H1 (cell line): Measurements from ENCODE around the gene ZNF212. TPM values are rescaled to one million over a fixed set of nuclear protein-coding genes. Genes with fewer than 3 reads are reported as not detected.

ENCODE experiments used
- CTCF ChIA-PET: fragments of 300-600 bp; sonication (Branson Sonifier 250); formaldehyde crosslinking; loops from one replicate; lab custom pipeline; 2021; ENCODE audit not compliant: partially characterized antibody; lab: Charles Lee
- POLR2A ChIA-PET: fragments of 300-600 bp; sonication (Branson Sonifier 250); formaldehyde crosslinking; loops from one replicate; lab custom pipeline; 2021; ENCODE audit warnings: inconsistent platforms; ENCODE audit not compliant: partially characterized antibody; lab: Charles Lee
- DNase-seq, 2 experiments: peaks; one replicate each; pipeline versions ENCODE4 v3.0.0 to v3.0.0-alpha.2; 2010 to 2022; ENCODE audit warnings: low spot score in 2 of 2, low read depth in 1 of 2, mixed read lengths in 1 of 2
- FAIRE-seq: peaks from 2 replicates; lab custom pipeline; 2011; peaks lifted over from hg19 to GRCh38; lab: Jason Lieb, UNC
- H2AFZ ChIP-seq: 2 replicates; pipeline ENCODE4 v1.8.1; 2012; ENCODE audit warnings: low read length, inconsistent platforms
- H2AK5ac ChIP-seq: 2 replicates; pipeline ENCODE4 v1.6.1; 2013; ENCODE audit warnings: low read depth, low read length
- H2BK120ac ChIP-seq: replicated peaks from 2 replicates; pipeline ENCODE3; 2013; ENCODE audit warnings: low read depth, low read length, inconsistent platforms
- H2BK12ac ChIP-seq: 2 replicates; pipeline ENCODE4 v1.6.1; 2013; ENCODE audit warnings: low read depth, low read length
- H2BK15ac ChIP-seq: 2 replicates; pipeline ENCODE4 v1.6.1; 2013; ENCODE audit warnings: low read length
- H2BK20ac ChIP-seq: 2 replicates; pipeline ENCODE4 v1.6.1; 2013; ENCODE audit warnings: low read length
- H2BK5ac ChIP-seq: 2 replicates; pipeline ENCODE4 v1.6.1; 2013; ENCODE audit warnings: low read depth, low read length
- H3K14ac ChIP-seq: 2 replicates; pipeline ENCODE4 v1.6.1; 2013; ENCODE audit warnings: inconsistent platforms; ENCODE audit not compliant: insufficient read length
- H3K18ac ChIP-seq: 2 replicates; pipeline ENCODE4 v1.6.1; 2013; ENCODE audit warnings: low read length; ENCODE audit errors: extremely low read depth
- H3K23ac ChIP-seq: 2 replicates; pipeline ENCODE4 v1.6.1; 2013; ENCODE audit warnings: inconsistent platforms; ENCODE audit not compliant: insufficient read length
- H3K23me2 ChIP-seq: 2 replicates; pipeline ENCODE4 v1.6.1; 2013; ENCODE audit warnings: low read depth, low read length
- H3K27ac ChIP-seq: 2 replicates; pipeline ENCODE4 v1.6.1; 2011; ENCODE audit warnings: low read depth, low read length, inconsistent platforms
- H3K27me3 ChIP-seq, 4 experiments: replicated peaks in 1 of 4; 1 replicate in 1 of 4; 2 replicates in 3 of 4; pipeline versions ENCODE4 v1.6.1 to v1.8.1; 2011 to 2013; ENCODE audit warnings: low read length in 3 of 4, mild to moderate bottlenecking in 3 of 4, inconsistent platforms in 2 of 4, mixed read lengths in 2 of 4, moderate library complexity in 1 of 4; ENCODE audit not compliant: control insufficient read depth in 3 of 4, insufficient read depth in 3 of 4; ENCODE audit errors: extremely low read depth in 1 of 4
- H3K36me3 ChIP-seq, 4 experiments: 2 replicates each; pipeline versions ENCODE4 v1.6.1 to v1.8.1; 2011 to 2013; ENCODE audit warnings: mild to moderate bottlenecking in 4 of 4, low read length in 3 of 4, moderate library complexity in 2 of 4, control low read depth in 1 of 4, inconsistent platforms in 1 of 4; ENCODE audit not compliant: insufficient read depth in 4 of 4, control insufficient read depth in 2 of 4
- H3K4ac ChIP-seq: replicated peaks from 2 replicates; pipeline ENCODE3; 2013; ENCODE audit warnings: low read length, low read depth, mixed read lengths, inconsistent platforms; ENCODE audit not compliant: insufficient read length
- H3K4me1 ChIP-seq, 4 experiments: replicated peaks in 1 of 4; 1 replicate in 1 of 4; 2 replicates in 3 of 4; pipeline versions ENCODE4 v1.6.1 to v1.8.1; 2011 to 2013; ENCODE audit warnings: low read length in 3 of 4, inconsistent platforms in 2 of 4, mixed read lengths in 1 of 4; ENCODE audit not compliant: insufficient read depth in 4 of 4, control insufficient read depth in 3 of 4
- H3K4me2 ChIP-seq, 2 experiments: 2 replicates each; pipeline versions ENCODE4 v1.6.1 to v1.8.1; 2011 to 2013; ENCODE audit warnings: low read depth in 2 of 2, low read length in 2 of 2, control low read depth in 1 of 2, inconsistent platforms in 1 of 2, mild to moderate bottlenecking in 1 of 2; ENCODE audit not compliant: insufficient read depth in 1 of 2
- H3K4me3 ChIP-seq, 4 experiments: fragments of 200-600, 300-600 bp in 1 of 4; sonication (generic), shearing (Covaris generic), sonication (Bioruptor Twin) in 1 of 4; 2 replicates each; pipeline versions ENCODE4 v1.5.1 to v1.8.1; 2011 to 2016; ENCODE audit warnings: low read length in 4 of 4, low read depth in 3 of 4, control low read depth in 2 of 4, inconsistent platforms in 2 of 4, mild to moderate bottlenecking in 2 of 4, mixed read lengths in 1 of 4, moderate library complexity in 1 of 4; ENCODE audit not compliant: insufficient read depth in 2 of 4; ENCODE audit errors: extremely low read depth in 1 of 4
- H3K56ac ChIP-seq: replicated peaks from 2 replicates; pipeline ENCODE3; 2013; ENCODE audit warnings: low read depth, mild to moderate bottlenecking, mixed read lengths, low read length, inconsistent platforms; ENCODE audit not compliant: insufficient read length
- H3K79me1 ChIP-seq: 2 replicates; pipeline ENCODE4 v1.6.1; 2013; ENCODE audit warnings: low read depth, low read length, control low read depth
- H3K79me2 ChIP-seq, 2 experiments: 2 replicates each; pipeline versions ENCODE4 v1.6.1 to v1.8.1; 2012 to 2013; ENCODE audit warnings: low read length in 2 of 2, mild to moderate bottlenecking in 2 of 2, inconsistent platforms in 1 of 2; ENCODE audit not compliant: insufficient read depth in 2 of 2, control insufficient read depth in 1 of 2
- H3K9ac ChIP-seq, 4 experiments: replicated peaks in 1 of 4; 1 replicate in 1 of 4; 2 replicates in 3 of 4; pipeline versions ENCODE4 v1.6.1 to v1.8.1; 2011 to 2013; ENCODE audit warnings: low read depth in 3 of 4, low read length in 3 of 4, control low read depth in 2 of 4, mild to moderate bottlenecking in 2 of 4, moderate library complexity in 2 of 4, inconsistent platforms in 1 of 4; ENCODE audit errors: extremely low read depth in 1 of 4
- H3K9me3 ChIP-seq, 2 experiments: 2 replicates each; pipeline versions ENCODE4 v1.6.1 to v1.8.1; 2012 to 2013; ENCODE audit warnings: mild to moderate bottlenecking in 2 of 2, moderate library complexity in 2 of 2, control low read depth in 1 of 2, inconsistent platforms in 1 of 2, low read depth in 1 of 2, low read length in 1 of 2, mixed read lengths in 1 of 2; ENCODE audit not compliant: insufficient read depth in 2 of 2
- H4K20me1 ChIP-seq, 2 experiments: replicated peaks in 1 of 2; 2 replicates each; pipeline versions ENCODE3 to v1.8.1; 2011 to 2013; ENCODE audit warnings: inconsistent platforms in 2 of 2, low read length in 2 of 2, mild to moderate bottlenecking in 1 of 2; ENCODE audit not compliant: insufficient read depth in 2 of 2, control insufficient read depth in 1 of 2
- H4K5ac ChIP-seq: 2 replicates; pipeline ENCODE4 v1.6.1; 2013; ENCODE audit warnings: low read length, low read depth, mixed read lengths, inconsistent platforms; ENCODE audit not compliant: insufficient read length
- H4K8ac ChIP-seq: 2 replicates; pipeline ENCODE4 v1.8.0; 2013; ENCODE audit warnings: mild to moderate bottlenecking, moderate library complexity, low read length, inconsistent platforms; ENCODE audit not compliant: insufficient read depth; ENCODE audit errors: extremely low read depth
- H4K91ac ChIP-seq: replicated peaks from 2 replicates; pipeline ENCODE3; 2013; ENCODE audit warnings: low read length, mixed read lengths, inconsistent platforms; ENCODE audit not compliant: insufficient read length
- ASH2L ChIP-seq: fragments of 200-600, 300-600 bp; sonication (generic); IDR thresholded peaks from one replicate; pipeline ENCODE4 v1.7.1; 2017; ENCODE audit warnings: low read length
- CTBP2 ChIP-seq: IDR thresholded peaks from 2 replicates; pipeline ENCODE4 v1.7.0; 2011; ENCODE audit warnings: borderline replicate concordance, mild to moderate bottlenecking, moderate library complexity, mixed read lengths, low read length; ENCODE audit not compliant: insufficient read depth, insufficient read length
- EZH2 ChIP-seq: fragments of 200-600 bp; sonication (generic); IDR thresholded peaks from 2 replicates; pipeline ENCODE4 v1.7.1; 2012; ENCODE audit warnings: low read depth, mild to moderate bottlenecking, moderate library complexity, low read length, inconsistent platforms; ENCODE audit not compliant: severe bottlenecking
- HDAC6 ChIP-seq: IDR thresholded peaks from one replicate; pipeline ENCODE4 v1.7.1; 2012; ENCODE audit warnings: low read depth, mild to moderate bottlenecking, inconsistent platforms, low read length, moderate library complexity
- SIN3A ChIP-seq, 2 experiments: IDR thresholded peaks in 1 of 2; conservative IDR thresholded peaks in 1 of 2; 2 replicates each; pipeline ENCODE4 v1.6.1; 2011 to 2012; ENCODE audit warnings: low read length in 2 of 2, improper control_type of control experiment in 1 of 2, low read depth in 1 of 2, mild to moderate bottlenecking in 1 of 2
- WGBS, 2 experiments: shearing (Covaris generic) in 1 of 2; methylation state at CpG; one replicate each; pipeline versions ENCODE4 v1.1.6 to v1.1.7; 2013 to 2015; ENCODE audit warnings: low lambda C conversion rate in 2 of 2, mixed read lengths in 2 of 2, inconsistent platforms in 1 of 2, low coverage in 1 of 2, missing lambda C conversion rate in 1 of 2; ENCODE audit not compliant: insufficient replicate concordance in 2 of 2, insufficient coverage in 1 of 2, insufficient read length in 1 of 2; ENCODE audit errors: extremely low coverage in 1 of 2, missing lambda C conversion rate in 1 of 2; 5-methylcytosine and 5-hydroxymethylcytosine counted together
- polyA plus RNA-seq, 7 experiments: library from polyadenylated mRNA; depleted of rRNA in 3 of 7; stranded (reverse) in 5 of 7; unstranded in 2 of 7; fragments of >200 nt in 5 of 7; fragments of 200-250 nt in 2 of 7; gene quantifications; 1 replicate in 5 of 7; 2 replicates in 1 of 7; 4 replicates in 1 of 7; pipeline versions ENCODE4 v1.2.1 to v1.2.3, GENCODE V29; 2011 to 2013; ENCODE audit warnings: missing spikeins in 2 of 7, mixed read lengths in 2 of 7
- total RNA-seq: library from RNA; stranded (reverse); fragmentation: NEBNext Ultra II Directional; extraction: Animal tissue kit (Norgen Biotek cat#: 25700); gene quantifications from 2 replicates; pipeline ENCODE4 v1.2.1, GENCODE V29; 2021
- TF ChIP-seq, protein P1 (sequence below): IDR thresholded peaks from 2 replicates; pipeline ENCODE4 v1.6.1; 2012; ENCODE audit warnings: inconsistent platforms

Gene ZNF212
- total and polyA plus RNA-seq, 2 of the 8 experiments (the other 6 are each of a cell fraction or from before 2014, with no cell fraction given), result 6.7 to 19.3 TPM

DNA sequence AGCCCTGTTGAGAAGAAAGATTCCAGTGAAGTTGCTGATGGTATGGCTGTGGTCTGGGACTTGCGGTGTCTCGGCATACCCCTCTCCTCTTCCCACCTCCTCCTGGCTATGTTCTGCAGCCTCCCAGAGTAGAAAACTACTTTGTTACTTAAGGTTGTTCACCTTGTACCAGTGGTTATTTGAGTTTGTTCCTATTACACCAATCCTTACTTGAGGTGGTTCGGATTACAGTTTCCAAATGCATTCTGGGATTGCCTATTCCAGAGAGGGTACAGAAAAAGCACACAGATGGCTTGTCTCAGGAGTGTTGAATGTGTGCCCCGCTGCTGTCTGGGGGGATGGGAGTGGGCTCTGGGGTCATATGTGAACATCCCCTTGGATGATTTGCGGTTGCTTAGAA, 15.7 kb downstream of the ZNF212 start:
- ChIA-PET CTCF (interaction anchor here (0.6 kb wide), 1 partner anchor 15 kb away, joined by 3 read pairs; no protein-coding TSS in a partner anchor), POLR2A (no interaction called here)
- Histone ChIP-seq H3K27ac (no peak overlapping the region), H2BK120ac (no peak overlapping the region), H3K14ac (no peak overlapping the region), H3K36me3 (peaks cover 13 to 53% (median 38%) of the 10 kb centered on the region in 4 experiments), H3K79me1 (no peaks in the 10 kb centered on the region; the same call in 1 of the 2 replicates), H2AK5ac (no peak overlapping the region), H2AFZ (no peak overlapping the region), H3K23me2 (no peaks in the 10 kb centered on the region), H3K9me3 (no peaks in the 10 kb centered on the region), H3K56ac (no peak overlapping the region), H4K20me1 (peaks cover 0 to 2% of the 10 kb centered on the region in 2 experiments), H3K4me2 (no peak overlapping the region), H3K4me1 (no peaks in the 10 kb centered on the region), H4K5ac (no peak overlapping the region), H3K4ac (no peak overlapping the region), H4K91ac (no peak overlapping the region), H2BK5ac (no peak overlapping the region), H2BK12ac (no peak overlapping the region), H3K4me3 (no peak overlapping the region), H2BK15ac (no peak overlapping the region), H3K18ac (no peak overlapping the region), H3K79me2 (no peaks in the 10 kb centered on the region), H3K9ac (no peak overlapping the region), H4K8ac (no peak overlapping the region), H3K27me3 (no peaks in the 10 kb centered on the region), H2BK20ac (no peak overlapping the region), H3K23ac (no peak overlapping the region)
- FAIRE-seq, result no peak
- 92% methylated on average over 5 of the region's 5 CpGs; no CpG with 5 or more reads in 1 of the 2 experiments for WGBS, 2 experiments
- DNase-seq, result no peak
- TF ChIP-seq ASH2L, result no peak
- no peak for TF ChIP-seq HDAC6
- no peak for TF ChIP-seq CTBP2
- no peak for TF ChIP-seq SIN3A (conservative IDR thresholded peaks at IDR 0.05 in 1 of 2, IDR thresholded peaks at IDR 0.05 in 1 of 2; ENCODE audit: low read depth in 1 of 2, low read length in 2 of 2)
- TF ChIP-seq, protein P1, sequence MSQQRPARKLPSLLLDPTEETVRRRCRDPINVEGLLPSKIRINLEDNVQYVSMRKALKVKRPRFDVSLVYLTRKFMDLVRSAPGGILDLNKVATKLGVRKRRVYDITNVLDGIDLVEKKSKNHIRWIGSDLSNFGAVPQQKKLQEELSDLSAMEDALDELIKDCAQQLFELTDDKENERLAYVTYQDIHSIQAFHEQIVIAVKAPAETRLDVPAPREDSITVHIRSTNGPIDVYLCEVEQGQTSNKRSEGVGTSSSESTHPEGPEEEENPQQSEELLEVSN, result no peak
- no peak for TF ChIP-seq EZH2
